Osteocyte (in vitro differentiated cells): Measurements from ENCODE around the gene C1GALT1. TPM values are rescaled to one million over a fixed set of nuclear protein-coding genes. Genes with fewer than 3 reads are reported as not detected.

ENCODE experiments used
- DNase-seq: peaks from one replicate; pipeline ENCODE4 v3.0.0; 2021; ENCODE audit warnings: mixed read lengths; ENCODE audit not compliant: unreplicated experiment; ENCODE audit errors: extremely low spot score
- H3K27ac Mint-ChIP-seq: one replicate; pipeline ENCODE4 v1.8.0; 2021; ENCODE audit warnings: mild to moderate bottlenecking, mixed read lengths; ENCODE audit not compliant: unreplicated experiment
- H3K27me3 Mint-ChIP-seq: one replicate; pipeline ENCODE4 v1.8.0; 2021; ENCODE audit warnings: mixed read lengths; ENCODE audit not compliant: unreplicated experiment
- H3K36me3 Mint-ChIP-seq: one replicate; pipeline ENCODE4 v1.8.0; 2021; ENCODE audit warnings: mixed read lengths; ENCODE audit not compliant: unreplicated experiment
- H3K4me1 Mint-ChIP-seq: one replicate; pipeline ENCODE4 v1.8.0; 2021; ENCODE audit warnings: mixed read lengths; ENCODE audit not compliant: unreplicated experiment
- H3K4me3 Mint-ChIP-seq: one replicate; pipeline ENCODE4 v1.8.0; 2021; ENCODE audit warnings: mild to moderate bottlenecking, moderate library complexity, mixed read lengths; ENCODE audit not compliant: unreplicated experiment
- H3K9me3 Mint-ChIP-seq: one replicate; pipeline ENCODE4 v1.8.0; 2021; ENCODE audit warnings: mixed read lengths; ENCODE audit not compliant: unreplicated experiment
- CTCF ChIP-seq: fragments of 200-600 bp; sonication (generic); IDR thresholded peaks from 2 replicates; pipeline ENCODE4 v1.5.0; 2021; ENCODE audit warnings: antibody characterized with exemption, mild to moderate bottlenecking, moderate library complexity
- total RNA-seq: library from RNA; stranded (reverse); gene quantifications from 2 replicates; pipeline ENCODE4 v1.2.1, GENCODE V29; 2021

The C1GALT1 gene
- total RNA-seq, 1 donor from 2014 or later: 30.9 TPM

- TF ChIP-seq CTCF: no peak
- DNase-seq: no peak
- H3K9me3 Mint-ChIP-seq: peaks cover 8% of the 10 kb centered on the region
- H3K27ac Mint-ChIP-seq: no peak overlapping the region
- H3K27me3 Mint-ChIP-seq: no peaks in the 10 kb centered on the region
- H3K36me3 Mint-ChIP-seq: peaks cover 19% of the 10 kb centered on the region
- peaks cover 11% of the 10 kb centered on the region for H3K4me1 Mint-ChIP-seq
- no peak overlapping the region for H3K4me3 Mint-ChIP-seq
Observed at GRCh38 chr7:7210475-7211237, 28.3 kb downstream of the C1GALT1 start.

DNA sequence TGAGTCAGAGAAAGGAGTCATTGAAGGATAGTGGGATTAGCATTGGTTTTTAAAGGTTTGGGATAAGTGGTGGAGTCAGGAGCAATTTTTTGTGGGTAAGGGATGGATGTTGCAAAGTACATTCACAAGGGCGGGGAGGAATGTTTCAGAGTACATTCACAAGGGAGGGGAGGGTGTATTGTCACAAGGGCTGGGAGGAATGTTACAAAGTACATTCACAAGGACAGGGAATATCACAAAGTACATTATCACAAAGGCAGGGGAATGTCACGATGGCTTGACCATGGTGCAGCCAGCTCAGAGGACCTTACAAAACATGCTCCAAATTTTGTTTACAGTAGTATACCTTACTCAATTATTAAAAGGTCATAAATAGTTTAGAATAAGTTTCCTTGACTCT is 30.3 kb downstream of the C1GALT1 start:
- Mint-ChIP-seq H3K27ac (no peak overlapping the region), H3K4me1 (peaks cover 6% of the 10 kb centered on the region), H3K9me3 (peaks cover under 1% of the 10 kb centered on the region), H3K27me3 (no peaks in the 10 kb centered on the region), H3K36me3 (peaks cover 24% of the 10 kb centered on the region), H3K4me3 (no peak overlapping the region)
- no peak for DNase-seq
- TF ChIP-seq CTCF: no peak

GRCh38 chr7:7214398-7215347 is 32.3 kb downstream of the C1GALT1 start:
- no peaks in the 10 kb centered on the region for H3K27me3 Mint-ChIP-seq
- no peak for TF ChIP-seq CTCF
- no peak overlapping the region for H3K4me3 Mint-ChIP-seq
- no peaks in the 10 kb centered on the region for H3K9me3 Mint-ChIP-seq
- DNase-seq: no peak
- H3K4me1 Mint-ChIP-seq: peaks cover 4% of the 10 kb centered on the region
- H3K27ac Mint-ChIP-seq: no peak overlapping the region
- H3K36me3 Mint-ChIP-seq: peaks cover 30% of the 10 kb centered on the region

DNA sequence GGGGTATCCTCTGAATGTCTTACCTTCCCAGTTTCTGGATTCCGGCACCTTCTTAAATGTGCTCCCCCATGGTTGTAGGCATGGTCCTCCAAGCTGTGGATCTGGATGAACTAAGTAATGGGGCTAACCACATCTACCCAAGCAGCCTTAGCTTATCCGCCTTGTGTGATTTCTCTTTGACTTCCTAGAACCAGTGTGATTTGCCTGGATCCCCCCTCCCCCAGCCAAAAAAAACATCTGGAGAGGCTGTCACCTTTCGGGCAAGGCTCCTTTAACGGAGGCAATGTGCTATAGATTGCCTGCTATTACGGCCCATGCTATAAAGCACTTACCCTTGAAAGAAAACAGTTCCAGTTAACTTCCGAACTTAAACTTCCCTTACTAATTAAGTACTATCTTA is 33.9 kb downstream of the C1GALT1 start:
- peaks cover 31% of the 10 kb centered on the region for H3K36me3 Mint-ChIP-seq
- peaks cover 13% of the 10 kb centered on the region for H3K4me1 Mint-ChIP-seq
- DNase-seq: no peak
- no peak overlapping the region for H3K27ac Mint-ChIP-seq
- H3K4me3 Mint-ChIP-seq: no peak overlapping the region
- peaks cover 6% of the 10 kb centered on the region for H3K9me3 Mint-ChIP-seq
- H3K27me3 Mint-ChIP-seq: no peaks in the 10 kb centered on the region
- no peak for TF ChIP-seq CTCF

DNA sequence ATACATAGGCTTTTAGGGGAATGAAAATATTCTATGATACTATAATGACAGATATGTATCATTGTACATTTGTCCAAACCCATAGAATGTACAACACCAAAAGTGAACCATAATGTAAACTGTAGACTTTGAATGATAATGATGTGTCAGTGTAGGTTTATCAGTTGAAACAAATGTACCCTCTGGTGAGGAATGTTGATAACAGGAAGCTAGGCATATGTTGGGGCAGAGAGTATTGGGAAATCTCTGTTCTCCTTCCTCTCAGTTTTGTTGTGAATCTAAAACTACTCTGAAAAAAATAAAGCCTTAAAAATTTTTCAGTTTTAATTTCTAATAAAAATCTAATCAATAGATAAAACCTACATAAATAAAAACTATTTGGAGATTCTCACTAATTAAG is 36.9 kb downstream of the C1GALT1 start:
- H3K27ac Mint-ChIP-seq: no peak overlapping the region
- H3K27me3 Mint-ChIP-seq: no peaks in the 10 kb centered on the region
- peaks cover 8% of the 10 kb centered on the region for H3K9me3 Mint-ChIP-seq
- H3K36me3 Mint-ChIP-seq: peaks cover 31% of the 10 kb centered on the region
- H3K4me1 Mint-ChIP-seq: peaks cover 24% of the 10 kb centered on the region
- H3K4me3 Mint-ChIP-seq: no peak overlapping the region
- DNase-seq: no peak
- no peak for TF ChIP-seq CTCF
